HG03095 (cell line): ENCODE measurements around the gene ZNF69.
"Not testable (repeated sequence)": the region's sequence is repeated elsewhere in the genome, so short reads cannot be mapped to it uniquely, and the experiment has no call there.

Source experiments
- ATAC-seq: cut with Tn5 transposase; IDR thresholded peaks from one replicate; pipeline ENCODE4 v1.9.1; 2021; ENCODE audit warnings: moderate library complexity; ENCODE audit not compliant: unreplicated experiment

ZNF69 gene

DNA sequence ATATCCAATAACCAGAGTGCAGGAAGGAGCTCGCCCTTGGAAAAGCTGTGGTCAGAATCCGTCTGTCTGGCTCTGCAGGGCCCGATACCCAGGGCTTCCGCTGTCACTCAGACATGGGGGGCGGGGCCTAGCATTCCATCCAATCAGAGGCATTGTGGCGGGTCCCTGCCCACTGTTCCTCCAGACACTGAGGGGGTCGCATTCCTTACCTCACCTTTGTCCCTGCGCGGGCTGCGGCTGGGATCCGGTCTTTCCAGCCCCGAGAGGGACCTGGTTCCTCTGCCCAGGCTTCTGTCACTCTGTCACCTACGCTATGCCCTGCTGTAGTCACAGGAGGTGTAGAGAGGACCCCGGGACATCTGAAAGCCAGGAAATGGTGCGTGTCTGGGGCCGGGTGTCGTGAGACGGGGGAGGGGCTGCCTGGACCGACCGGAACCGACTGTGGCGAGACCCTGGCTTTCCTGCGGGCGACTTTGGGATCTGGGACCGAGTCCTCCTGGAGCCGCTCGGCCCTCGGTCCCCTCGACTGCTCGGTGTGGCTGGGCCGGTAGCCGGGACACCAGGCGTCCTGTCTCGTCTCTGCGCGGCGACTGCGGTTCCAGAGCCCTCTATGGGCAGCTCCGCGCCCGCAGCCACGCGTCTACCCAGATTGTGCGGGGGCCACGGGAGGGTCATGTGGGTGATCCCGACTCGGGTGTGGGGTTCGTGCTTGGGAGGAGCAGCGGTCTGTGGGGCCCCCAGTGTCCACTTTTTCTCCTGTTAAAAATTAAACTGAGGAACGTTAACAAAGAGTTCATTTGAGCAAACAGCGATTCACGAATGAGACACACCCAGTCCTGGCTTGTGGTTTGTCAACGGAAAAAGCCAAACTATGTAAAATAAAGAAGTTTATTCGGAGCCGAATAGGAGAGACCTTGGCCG lies at the start of gene ZNF69:
Gene ZNF69 (plus strand): TSS at position 172 of the 921 bp plus-strand sequence. CDS start 142 bp downstream, at position 314.
- no peak for ATAC-seq

DNA sequence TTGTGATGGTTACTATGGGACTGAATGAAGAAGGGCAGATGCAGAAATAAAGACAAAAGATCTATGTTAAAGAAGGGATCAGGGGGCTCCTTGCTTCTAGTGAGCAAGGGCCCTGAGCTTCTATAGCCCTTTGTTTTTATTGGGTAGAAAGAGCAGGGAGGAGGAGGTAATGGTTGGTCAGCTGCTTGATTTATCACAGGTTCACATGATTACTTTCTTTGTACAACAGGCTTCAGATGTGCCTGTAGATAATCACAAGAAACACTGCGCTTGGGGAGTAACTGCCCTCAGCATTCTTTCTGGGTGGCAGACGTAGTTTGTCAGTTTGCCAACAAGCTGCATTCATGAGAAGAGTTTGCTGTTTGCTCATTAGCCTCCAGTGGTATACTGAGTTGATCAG lies 43.9 kb upstream of the ZNF69 start:
- no peak for ATAC-seq

DNA sequence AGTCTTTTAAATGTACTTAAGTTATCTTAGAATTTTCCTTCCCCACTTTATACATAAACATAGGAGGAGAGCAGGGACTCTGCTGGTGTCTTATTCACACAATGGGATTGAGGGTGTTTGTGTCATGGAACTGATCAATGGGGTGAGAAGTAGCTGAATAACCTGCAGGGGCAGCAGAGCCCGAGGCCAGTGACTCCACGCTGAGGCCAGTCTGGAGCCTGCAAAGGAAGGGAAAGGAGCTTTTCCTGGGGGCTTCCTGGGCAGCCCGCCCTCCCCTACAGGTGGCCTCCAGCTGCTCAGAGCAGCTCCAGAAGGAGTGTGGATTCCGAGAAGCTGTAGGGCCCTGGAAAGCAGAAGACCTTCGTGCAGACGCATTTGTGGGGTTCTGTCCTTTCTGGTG lies 40.0 kb upstream of the ZNF69 start:
- not testable (repeated sequence) for ATAC-seq

DNA sequence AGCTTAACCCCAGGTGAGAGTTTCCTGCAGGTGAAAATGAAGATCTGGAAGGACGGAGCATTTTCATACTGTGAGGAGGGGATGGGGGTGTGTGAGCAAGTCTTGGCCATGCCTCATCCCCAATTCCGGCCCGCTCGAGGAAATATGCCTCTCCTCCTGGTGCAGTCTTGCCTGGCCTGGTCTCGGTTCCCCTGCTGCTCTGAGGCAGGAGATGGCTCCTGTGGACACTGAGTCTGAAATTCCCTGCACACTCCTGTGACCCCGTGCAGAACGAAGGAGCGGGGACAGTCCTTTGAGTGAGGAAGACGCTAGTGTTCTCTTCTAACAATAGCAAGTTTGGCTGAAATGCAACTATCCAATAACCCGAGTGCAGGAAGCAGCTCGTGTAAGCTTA lies 39.4 kb upstream of the ZNF69 start:
- ATAC-seq = peak; percentile 24

DNA sequence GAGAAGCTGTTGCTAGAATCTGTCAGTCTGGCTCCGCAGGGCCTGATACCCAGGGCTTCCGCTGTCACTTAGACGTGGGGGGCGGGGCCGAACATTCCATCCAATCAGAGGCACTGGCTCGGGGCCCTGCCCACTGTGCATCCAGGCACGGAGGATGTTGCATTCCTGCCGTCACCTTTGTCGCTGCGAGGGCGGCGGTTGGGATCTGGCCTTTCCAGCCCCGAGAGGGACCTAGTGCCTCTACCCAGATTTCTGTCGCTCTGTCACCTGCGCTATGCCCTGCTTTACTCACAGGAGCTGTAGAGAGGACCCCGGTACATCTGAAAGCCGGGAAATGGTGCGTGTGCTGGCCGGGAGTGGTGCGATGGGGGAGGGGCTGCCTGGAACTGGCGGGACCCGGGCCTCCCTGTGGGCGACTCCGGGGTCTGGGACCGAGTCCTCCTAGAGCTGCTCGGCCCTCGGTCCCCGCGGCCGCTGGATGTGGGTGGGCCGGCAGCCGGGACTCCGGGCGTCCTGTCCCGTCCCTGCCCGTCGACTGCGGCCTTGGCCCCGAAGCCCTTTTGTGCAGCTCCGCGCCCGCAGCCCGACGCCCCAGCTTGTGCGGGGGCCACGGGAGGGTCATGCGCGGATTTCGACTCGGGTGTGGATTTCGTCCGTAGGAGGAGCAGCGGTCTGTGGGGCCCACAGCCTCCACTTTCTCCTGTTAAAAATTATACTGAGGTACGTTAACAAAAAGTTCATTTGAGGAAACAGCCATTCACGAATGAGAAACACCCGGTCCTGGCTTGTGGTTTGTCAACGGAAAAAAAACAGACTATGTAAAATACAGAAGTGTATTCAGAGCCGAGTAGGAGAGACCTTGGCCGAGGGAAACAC lies 38.8 kb upstream of the ZNF69 start, which contains the start of gene ZNF439:
Gene ZNF439 (plus strand): TSS at position 133 of the 876 bp plus-strand sequence. CDS start 142 bp downstream, at position 275.
- peak; percentile 57 for ATAC-seq

DNA sequence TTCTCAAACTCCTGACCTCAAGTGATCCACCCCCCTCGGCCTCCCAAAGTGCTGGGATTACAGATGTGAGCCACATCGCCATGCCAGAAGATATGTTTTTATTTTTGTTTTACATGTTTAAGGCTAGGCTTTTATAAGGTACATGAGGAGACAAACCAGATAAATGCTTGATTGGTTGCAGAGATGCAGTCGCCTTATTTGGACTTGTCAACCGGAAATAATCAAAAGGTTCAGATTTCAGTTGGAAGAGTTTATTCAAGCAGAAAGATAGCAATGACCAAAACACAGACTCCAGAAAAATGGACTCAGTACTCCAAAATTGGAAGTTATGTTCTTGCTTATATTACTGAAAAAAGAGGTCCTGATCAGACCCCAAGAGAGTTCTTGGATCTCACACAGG lies 37.3 kb upstream of the ZNF69 start:
- ATAC-seq = not testable (repeated sequence)

DNA sequence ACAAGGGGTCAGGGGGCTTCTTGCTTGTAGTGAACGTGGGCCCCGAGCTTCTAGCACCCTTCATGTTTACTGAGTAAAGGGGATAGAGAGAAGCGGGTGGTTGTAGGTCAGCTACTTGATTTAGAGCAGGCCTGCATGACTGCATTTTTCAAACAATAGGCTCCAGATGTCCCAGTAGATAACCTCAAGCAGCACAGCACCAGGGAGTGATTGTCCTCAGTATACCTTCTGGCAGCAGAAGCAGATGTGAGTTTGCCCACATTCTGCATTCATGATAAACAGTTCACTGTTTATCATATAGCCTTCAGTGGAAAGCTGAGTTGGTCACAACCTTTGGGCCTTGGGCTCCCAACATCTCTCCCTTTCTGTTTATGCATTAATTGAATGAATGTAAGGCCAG lies 34.2 kb upstream of the ZNF69 start:
- ATAC-seq = no peak

DNA sequence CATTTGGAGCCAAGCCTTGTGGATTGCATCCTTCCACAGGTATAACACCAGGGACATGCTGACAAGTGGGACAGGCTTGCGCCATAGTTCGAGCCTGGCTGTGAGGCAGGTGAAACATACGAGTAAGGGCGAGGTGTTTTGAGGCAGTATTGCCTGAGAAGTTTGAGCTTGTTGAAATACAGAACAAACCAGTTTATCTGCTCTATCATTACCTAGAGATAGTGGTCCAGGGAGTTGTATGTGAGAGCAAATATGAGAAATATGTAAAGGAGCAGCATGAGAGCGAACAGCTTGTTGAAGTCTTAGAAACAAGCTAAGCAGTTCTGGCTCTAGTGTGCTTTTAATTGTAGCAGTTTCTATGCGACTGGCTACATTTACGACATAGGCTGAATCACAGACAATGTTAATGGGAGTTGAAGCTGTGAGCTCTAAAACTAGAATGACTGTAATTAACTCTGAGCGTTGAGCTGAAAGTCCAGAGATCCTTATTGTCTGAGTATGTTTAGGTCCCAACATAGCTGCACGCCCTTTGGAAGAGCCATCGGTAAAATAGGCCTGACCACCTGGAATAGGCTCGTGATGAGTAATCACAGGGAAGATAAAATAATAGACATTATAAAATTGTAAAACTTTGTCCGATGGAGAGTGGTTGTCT lies 30.9 kb upstream of the ZNF69 start:
- no peak for ATAC-seq

DNA sequence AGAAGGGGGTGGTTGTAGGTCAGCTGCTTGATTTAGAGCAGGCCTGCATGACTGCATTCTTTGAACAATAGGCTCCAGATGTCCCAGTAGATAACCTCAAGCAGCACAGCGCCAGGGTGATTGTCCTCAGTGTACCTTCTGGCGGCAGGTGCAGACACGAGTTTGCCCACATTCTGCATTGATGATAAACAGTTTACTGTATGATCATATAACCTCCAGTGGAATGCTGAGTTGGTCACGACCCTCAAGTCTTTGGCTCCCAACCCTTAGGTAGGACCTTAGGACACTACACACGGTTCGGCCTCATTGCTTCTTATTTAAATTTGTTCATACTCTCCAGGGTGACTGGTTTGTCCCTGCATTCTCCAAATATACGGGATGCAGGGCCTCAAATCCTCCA lies 26.9 kb upstream of the ZNF69 start:
- ATAC-seq = no peak

DNA sequence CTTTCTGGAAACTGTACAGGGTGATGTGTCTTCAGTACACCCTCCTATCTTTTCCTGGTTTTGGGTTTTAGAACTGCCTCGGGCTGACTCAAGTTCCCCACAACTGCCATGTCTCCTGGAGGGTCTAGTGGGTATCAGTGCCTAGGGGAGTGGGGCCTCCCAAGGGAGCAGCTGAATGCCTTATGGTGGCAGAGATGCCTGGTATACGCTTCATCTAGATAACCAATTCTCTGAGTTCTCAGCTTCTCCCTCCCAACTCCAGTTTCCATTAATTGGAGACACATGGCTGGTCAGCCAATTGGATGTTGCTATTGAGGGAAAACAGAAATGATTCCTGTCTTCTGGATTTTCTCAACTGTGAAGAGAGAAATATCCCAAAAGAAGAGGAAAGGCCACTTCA lies 26.3 kb upstream of the ZNF69 start:
- ATAC-seq = no peak

DNA sequence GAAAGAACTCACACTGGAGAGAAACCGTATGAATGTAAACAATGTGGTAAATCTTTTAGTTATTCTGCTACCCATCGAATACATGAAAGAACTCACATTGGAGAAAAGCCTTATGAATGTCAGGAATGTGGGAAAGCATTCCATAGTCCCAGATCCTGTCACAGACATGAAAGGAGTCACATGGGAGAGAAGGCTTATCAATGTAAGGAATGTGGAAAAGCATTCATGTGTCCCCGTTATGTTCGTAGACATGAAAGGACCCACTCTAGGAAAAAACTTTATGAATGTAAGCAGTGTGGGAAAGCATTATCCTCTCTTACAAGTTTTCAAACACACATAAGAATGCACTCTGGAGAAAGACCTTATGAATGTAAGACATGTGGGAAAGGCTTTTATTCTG lies 19.8 kb upstream of the ZNF69 start:
- not testable (repeated sequence) for ATAC-seq

DNA sequence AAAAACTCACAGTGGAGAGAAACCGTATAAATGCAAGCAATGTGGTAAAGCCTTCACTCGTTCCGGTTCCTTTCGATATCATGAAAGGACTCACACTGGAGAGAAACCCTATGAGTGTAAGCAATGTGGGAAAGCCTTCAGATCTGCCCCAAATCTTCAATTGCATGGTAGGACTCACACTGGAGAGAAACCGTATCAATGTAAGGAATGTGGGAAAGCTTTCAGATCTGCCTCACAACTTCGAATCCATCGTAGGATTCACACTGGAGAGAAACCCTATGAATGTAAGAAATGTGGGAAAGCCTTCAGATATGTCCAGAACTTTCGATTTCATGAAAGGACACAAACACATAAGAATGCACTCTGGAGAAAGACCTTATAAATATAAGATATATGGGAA lies 19.4 kb upstream of the ZNF69 start:
- no peak for ATAC-seq

DNA sequence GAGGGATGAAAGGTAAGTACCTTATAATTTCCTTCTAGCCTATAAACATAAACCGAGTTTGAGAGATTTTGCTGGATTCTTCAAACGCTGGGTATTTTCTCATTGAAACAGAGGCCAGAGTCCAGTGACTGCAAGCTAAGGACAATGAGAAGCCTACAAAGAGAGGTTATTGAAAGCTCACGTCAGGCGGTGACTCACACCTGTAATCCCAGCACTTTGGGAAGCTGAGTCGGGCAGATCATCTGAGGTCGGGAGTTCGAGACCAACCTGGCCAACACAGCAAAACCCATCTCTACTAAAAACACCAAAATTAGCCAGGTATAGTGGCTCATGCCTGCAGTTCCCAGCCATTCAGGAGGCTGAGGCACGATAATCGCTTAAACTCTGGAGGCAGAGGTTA lies 15.0 kb upstream of the ZNF69 start:
- ATAC-seq = no peak

DNA sequence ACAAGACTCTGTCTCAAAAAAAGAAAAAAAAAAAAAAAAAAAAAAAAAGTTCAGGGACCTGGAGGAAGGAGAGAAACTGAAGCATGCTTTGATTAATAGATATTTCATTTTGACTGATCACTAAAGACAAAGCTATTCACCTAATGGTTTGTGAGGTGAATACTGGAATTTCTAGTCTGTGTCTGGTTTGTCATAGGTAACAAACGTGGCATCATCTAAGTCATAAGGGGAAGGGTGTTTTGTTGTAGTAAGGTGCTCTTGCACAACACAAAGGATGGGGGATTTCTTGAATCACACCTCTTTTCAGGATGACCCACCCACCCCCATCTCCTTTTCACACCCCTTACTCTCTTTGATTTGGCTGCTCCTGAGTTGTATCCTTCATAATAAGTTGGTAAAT lies 13.8 kb upstream of the ZNF69 start:
- no peak for ATAC-seq

DNA sequence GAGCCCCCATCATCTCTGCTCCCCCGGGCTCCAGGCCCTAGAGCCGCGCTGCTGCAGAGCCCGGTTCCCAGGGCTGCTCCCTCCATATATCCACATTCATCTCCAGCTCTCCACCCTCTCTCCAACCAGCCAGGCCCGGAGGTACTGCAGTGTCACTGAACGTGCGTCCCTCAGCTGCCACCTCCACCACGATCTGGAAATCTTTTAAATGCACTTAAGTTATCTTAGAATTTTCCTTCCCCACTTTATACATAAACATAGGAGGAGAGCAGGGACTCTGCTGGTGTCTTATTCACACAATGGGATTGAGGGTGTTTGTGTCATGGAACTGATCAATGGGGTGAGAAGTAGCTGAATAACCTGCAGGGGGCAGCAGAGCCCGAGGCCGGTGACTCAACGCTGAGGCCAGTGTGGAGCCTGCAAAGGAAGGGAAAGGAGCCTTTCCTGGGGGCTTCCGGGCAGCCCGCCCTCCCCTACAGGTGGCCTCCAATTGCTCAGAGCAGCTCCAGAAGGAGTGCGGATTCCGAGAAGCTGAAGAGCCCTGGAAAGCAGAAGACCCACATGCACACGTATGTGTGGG lies 7.8 kb upstream of the ZNF69 start:
- not testable (repeated sequence) for ATAC-seq

DNA sequence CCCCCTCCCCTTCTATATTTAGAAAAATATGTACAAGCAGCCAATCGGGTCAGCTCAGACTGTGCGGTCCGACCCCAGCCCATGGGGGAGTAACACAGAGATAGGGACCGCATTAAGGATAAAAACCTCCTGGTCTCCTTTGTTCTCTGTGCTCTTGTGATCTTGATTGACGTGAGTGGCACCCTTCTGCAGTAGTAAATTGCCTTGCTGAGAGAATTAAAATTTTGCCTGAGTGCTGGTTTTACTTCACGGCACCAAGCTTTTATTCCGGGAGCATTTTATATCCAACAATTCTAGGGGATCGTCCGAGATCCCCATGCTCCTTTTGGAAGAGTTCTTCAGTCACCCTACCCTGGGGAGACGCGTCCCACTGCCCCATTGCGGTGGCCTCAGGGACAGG lies 7.0 kb upstream of the ZNF69 start:
- no peak for ATAC-seq

DNA sequence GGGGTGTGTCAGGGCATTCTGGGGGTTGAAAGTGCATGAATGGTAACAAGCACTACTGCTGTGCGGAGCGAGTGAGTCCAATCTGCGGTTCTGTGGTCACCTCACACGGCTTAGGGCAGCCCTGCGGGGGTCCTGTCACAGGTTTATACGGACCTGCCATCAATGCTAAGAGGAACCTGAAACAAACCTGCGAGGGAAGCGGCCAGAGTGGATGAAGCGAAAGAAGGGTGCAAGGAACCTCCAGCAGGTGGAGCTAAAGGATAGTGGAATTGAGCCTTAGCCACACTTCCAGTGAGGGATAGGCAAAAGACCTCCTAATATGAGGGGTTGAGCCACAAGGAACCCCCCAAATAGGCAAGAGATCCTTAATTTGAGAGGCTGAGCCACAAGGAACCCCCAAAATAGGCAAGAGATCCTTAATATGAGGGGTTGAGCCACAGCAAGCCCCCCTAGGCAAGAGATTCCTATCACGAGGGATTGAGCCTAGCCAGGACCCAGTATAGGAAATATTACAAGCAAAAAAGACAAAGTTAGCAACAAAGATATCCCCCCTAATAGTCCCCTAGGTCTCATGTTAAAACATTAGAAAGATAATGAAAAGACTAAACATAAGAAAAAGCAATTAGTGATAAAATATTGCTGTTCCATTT lies 6.3 kb upstream of the ZNF69 start:
- no peak for ATAC-seq

DNA sequence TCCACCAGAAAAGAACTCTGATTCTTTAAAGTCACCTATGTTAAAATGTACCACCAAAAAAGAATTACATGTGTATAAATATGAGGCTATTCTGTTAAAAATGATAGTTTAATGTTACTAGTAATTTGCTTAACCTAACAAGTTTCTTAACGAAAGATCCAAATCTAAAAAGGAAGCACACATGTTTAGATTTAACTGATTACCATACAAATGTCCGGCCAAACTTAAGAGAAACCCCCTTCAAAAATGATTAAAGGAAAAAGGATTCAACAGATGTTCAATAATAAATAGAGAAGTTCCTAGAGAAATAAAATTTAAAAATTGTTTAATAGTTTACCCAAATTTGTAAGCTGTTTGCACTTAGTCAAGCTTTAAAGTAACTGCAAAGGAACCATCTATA lies 5.0 kb upstream of the ZNF69 start:
- no peak for ATAC-seq

DNA sequence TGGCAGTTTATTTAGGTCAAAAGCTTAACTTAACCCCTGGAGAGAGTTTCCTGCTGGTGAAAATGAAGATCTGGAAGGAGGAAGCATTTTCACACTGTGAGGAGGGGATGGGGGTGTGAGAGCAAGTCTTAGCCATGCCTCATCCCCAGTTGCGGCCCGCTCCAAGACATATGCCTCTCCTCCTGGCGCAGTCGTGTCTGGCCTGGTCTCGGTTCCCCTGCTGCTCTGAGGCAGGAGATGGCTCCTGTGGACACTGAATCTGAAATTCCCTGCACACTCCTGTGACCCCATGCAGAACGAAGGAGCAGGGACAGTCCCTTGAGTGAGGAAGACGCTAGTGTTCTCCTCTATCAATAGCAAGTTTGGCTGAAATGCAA lies 360 bp upstream of the ZNF69 start:
- ATAC-seq = no peak

DNA sequence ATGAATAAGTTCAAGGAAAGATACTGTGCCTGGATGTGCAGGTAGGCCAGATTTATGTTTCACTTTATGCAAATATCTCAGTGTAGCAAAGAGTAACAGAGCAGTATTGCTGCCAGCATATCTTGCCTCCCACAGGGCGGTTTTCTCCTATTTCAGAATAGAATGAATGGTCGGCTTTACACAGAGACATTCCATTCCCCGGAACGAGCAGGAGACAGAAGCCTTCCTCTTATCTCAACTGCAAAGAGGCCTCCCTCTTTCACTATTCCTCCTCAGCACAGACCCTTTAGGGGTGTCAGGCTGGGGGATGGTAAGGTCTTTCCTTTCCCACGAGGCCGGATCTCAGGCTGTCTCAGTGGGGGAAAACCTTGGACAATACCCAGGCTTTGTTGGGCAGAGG lies 2.3 kb downstream of the ZNF69 start:
- not testable (repeated sequence) for ATAC-seq
